ENCODE results near the gene MSX1. TPM values are rescaled to one million over a fixed set of nuclear protein-coding genes. Genes with fewer than 3 reads are reported as not detected.

MSX1 gene
- total RNA-seq, 2 donors from 2014 or later = 1.4 to 2.9 TPM

GRCh38 chr4:4849106-4849505, 10.4 kb upstream of the MSX1 start:
- H3K4me3 ChIP-seq = no peak overlapping the region
- no peak overlapping the region for H3K27ac ChIP-seq
- peaks cover 7 to 8% of the 10 kb centered on the region in 2 donors for H3K27me3 ChIP-seq
- no peak for DNase-seq (ENCODE audit: low spot score)
- H3K4me1 ChIP-seq = peaks cover 0 to 15% of the 10 kb centered on the region in 2 donors
- TF ChIP-seq CTCF (IDR thresholded peaks at IDR 0.05) = no peak
- H3K9me3 ChIP-seq = no peaks in the 10 kb centered on the region
- no peaks in the 10 kb centered on the region for H3K36me3 ChIP-seq

DNA sequence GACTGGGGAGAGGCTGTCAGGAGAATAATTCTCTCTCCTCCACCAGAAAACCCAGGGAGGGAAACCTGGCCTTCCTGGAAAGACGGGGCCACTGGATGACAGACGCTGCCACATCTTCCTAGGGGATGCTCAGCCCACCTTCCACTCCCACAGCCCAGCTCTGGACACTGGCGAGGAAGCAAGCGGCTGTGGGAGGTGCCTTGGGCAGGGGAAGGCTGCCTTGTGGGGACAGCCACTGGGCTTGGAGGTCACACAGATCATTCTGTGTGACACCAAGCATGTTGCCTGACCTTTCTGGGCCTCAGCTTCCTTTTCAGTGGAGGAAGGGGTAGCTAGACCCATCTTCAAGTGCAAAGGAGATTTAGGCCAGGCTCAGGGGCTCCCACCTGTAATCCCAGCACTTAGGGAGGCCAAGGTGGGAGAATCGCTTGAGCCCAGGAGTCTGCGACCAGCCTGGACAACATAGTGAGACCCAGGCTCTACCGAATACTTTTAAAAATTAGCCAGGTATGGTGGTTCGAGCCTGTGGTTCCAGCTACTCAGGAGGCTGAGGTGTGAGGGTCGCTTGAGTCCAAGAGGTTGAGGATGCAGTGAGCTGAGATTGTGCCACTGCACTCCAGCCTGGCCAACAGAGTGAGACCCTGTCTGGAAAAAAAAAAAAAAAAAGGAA, 9.8 kb upstream of the MSX1 start:
- no peaks in the 10 kb centered on the region for H3K36me3 ChIP-seq
- no peak overlapping the region for H3K27ac ChIP-seq
- peaks cover 0 to 17% of the 10 kb centered on the region in 2 donors for H3K4me1 ChIP-seq
- no peaks in the 10 kb centered on the region for H3K9me3 ChIP-seq
- TF ChIP-seq CTCF (IDR thresholded peaks at IDR 0.05) = no peak
- H3K4me3 ChIP-seq = no peak overlapping the region
- DNase-seq (ENCODE audit: low spot score) = no peak
- peaks cover 12 to 13% of the 10 kb centered on the region in 2 donors for H3K27me3 ChIP-seq

- peaks cover 0 to 30% of the 10 kb centered on the region in 2 donors for H3K4me1 ChIP-seq
- no peaks in the 10 kb centered on the region for H3K9me3 ChIP-seq
- H3K36me3 ChIP-seq = no peaks in the 10 kb centered on the region
- H3K27me3 ChIP-seq = peaks cover 25 to 26% of the 10 kb centered on the region in 2 donors
- DNase-seq (ENCODE audit: low spot score) = no peak
- no peak overlapping the region for H3K27ac ChIP-seq
- H3K4me3 ChIP-seq = no peak overlapping the region
- no peak for TF ChIP-seq CTCF (IDR thresholded peaks at IDR 0.05)
These were observed 8.4 kb upstream of the MSX1 start for GRCh38 chr4:4851081-4851480.

DNA sequence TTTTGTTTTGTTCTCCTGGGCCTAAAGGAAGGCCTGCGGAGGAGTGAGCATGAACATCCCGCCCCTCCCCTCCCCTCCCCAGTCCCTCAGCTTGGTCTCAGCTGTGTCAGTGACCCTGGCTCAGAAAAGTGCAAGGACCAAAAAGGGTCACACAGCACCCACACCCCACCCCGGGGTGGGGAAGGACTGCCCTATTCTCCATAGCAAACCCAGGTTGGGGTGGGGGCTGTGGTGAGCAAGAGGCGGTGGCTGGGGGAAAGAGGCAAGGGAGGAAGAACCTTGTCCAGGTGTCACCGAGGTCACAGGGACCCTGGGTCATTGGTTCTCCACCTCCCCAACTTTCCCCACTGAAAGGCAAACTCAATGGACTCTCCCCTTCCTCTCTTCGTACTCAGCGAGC, 7.6 kb upstream of the MSX1 start:
- Histone ChIP-seq H3K27ac (no peak overlapping the region), H3K4me3 (no peak overlapping the region), H3K9me3 (no peaks in the 10 kb centered on the region), H3K27me3 (peaks cover 32 to 33% of the 10 kb centered on the region in 2 donors), H3K36me3 (no peaks in the 10 kb centered on the region), H3K4me1 (peaks cover 0 to 38% of the 10 kb centered on the region in 2 donors)
- no peak for TF ChIP-seq CTCF (IDR thresholded peaks at IDR 0.05)
- DNase-seq (ENCODE audit: low spot score) = no peak

- Histone ChIP-seq H3K9me3 (no peaks in the 10 kb centered on the region), H3K4me1 (peaks cover 0 to 43% of the 10 kb centered on the region in 2 donors), H3K36me3 (no peaks in the 10 kb centered on the region), H3K27ac (peak overlapping the region in 1 of 2 donors; percentile 39), H3K4me3 (peak overlapping the region; percentile 16 to 44), H3K27me3 (peaks cover 40 to 41% of the 10 kb centered on the region in 2 donors)
- no peak for DNase-seq (ENCODE audit: low spot score)
- no peak for TF ChIP-seq CTCF (IDR thresholded peaks at IDR 0.05)
These were observed 6.7 kb upstream of the MSX1 start for GRCh38 chr4:4852591-4853362.
